Suppressor macrophage treated with lipopolysaccharide for 1 hour (primary cell): ENCODE data around the gene SSBP1.
A peak's percentile ranks its signal among the peaks of the same experiment; 100 is the strongest.

Source experiments
- DNase-seq, 3 donors: peaks; one replicate each; pipeline ENCODE4 v3.0.0-alpha.2; 2020 to 2022

The SSBP1 gene

GRCh38 chr7:141785706-141786552, 47.8 kb downstream of the SSBP1 start:
- peak; percentile 61 to 76 (median 72) for DNase-seq

GRCh38 chr7:141788296-141788695, 50.1 kb downstream of the SSBP1 start:
- no peak for DNase-seq

GRCh38 chr7:141789917-141790316, 51.8 kb downstream of the SSBP1 start, which contains the start of gene TAS2R5:
TAS2R5 (plus strand) TSS chr7:141790217; CDS start chr7:141790362, 145 bp downstream.
- DNase-seq: no peak

GRCh38 chr7:141792526-141792925, 54.4 kb downstream of the SSBP1 start:
- no peak for DNase-seq
